Subcutaneous adipose tissue (tissue), 4 donors: ENCODE results near the gene ANKRD13B. TPM values are rescaled to one million over a fixed set of nuclear protein-coding genes. Genes with fewer than 3 reads are reported as not detected.

ENCODE experiments used
- CTCF ChIP-seq: fragments of 450-650 bp; IDR thresholded peaks from one replicate; pipeline ENCODE4 v1.5.1; 2016; ENCODE audit warnings: low read depth, mild to moderate bottlenecking, control low read depth, antibody characterized with exemption, moderate library complexity
- total RNA-seq, 4 donors: library from RNA; depleted of rRNA; stranded (reverse); fragments of >200 nt; gene quantifications; one replicate each; pipeline ENCODE4 v1.1.0, GENCODE V29; 2016

Gene ANKRD13B
- total RNA-seq, 4 donors from 2014 or later, result 6.8 to 19.4 (median 13.0) TPM

DNA sequence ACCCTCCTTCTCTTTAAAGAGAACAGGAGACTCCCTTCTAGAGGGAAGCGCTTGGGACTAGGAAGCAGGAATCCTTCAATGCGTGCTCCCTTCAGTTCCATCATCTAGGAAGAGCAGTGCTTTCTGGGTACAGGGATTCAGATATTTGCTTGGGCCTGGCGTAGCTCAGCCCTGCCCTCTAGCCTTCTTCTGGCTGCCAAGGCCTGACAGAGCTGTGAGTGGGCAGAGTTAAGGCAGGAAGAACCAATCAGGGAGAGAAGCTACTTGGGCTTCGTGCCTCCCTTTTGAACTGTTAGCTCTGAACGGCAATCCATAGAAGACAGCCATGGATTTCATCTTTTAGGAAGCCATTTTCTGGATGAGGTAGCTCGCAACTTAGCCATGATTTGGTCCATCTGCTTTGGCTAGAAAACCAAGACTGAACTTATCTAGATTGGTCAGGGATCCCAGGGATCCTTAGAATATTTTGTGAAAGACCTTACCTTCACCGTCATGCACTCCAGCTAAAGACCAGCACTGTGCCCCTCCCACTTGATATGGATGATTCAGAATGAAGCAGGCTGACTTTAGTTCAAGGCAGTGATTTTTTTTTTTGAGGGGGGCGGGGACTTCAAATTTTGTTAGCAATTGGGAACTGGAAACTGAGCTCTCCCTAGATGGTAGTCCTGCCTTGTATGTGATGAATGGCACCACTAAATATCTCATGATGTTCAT is 32.3 kb downstream of the ANKRD13B start:
- TF ChIP-seq CTCF, result no peak

- TF ChIP-seq CTCF, result no peak
Observed at GRCh38 chr17:29627951-29628350, 35.0 kb downstream of the ANKRD13B start.

DNA sequence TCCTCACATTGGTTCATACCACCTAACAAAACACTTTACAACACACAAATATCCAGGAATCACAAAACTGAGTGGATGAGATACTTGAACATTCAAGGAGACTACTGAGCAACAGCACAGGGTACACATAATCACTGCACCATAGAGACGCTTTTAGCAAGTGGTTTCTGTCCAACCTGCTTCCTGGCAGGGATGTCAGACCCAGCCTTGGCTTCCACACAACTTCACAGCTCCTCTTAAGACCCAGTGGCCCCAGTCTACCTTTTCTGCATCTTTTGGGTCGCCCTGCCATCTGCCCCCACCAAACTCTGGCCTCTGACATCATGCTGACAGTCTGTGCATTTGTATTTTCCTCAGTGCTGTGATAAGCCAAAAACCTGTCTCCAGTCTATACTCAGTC is 35.7 kb downstream of the ANKRD13B start:
- no peak for TF ChIP-seq CTCF

GRCh38 chr17:29629839-29630238 is 36.9 kb downstream of the ANKRD13B start:
- no peak for TF ChIP-seq CTCF

- TF ChIP-seq CTCF, result no peak
Observed at GRCh38 chr17:29630630-29631193, 37.8 kb downstream of the ANKRD13B start.

DNA sequence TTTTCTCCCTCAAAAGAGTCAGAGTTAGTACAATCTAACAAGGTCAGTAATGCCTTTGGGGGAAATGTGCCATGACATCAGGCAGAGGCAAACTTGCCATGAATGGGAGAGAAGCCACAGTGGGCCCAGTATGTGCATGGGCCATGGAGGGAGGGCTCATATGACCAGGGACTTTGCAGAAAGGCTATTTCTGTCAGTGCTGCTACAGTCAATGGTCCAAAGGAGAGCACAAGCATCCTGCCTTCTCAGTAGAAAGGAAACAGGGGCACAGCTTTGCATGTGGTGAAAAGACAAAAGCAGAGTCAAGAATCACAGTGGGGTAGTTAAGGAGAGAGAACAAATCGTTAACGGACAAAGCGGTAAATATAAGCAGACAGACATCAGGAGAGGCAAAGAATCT is 41.0 kb downstream of the ANKRD13B start:
- TF ChIP-seq CTCF, result no peak

- TF ChIP-seq CTCF, result no peak
Observed at GRCh38 chr17:29640413-29640812, 47.5 kb downstream of the ANKRD13B start.
